ENCODE measurements around the gene CCDC3. TPM values are rescaled to one million over a fixed set of nuclear protein-coding genes. Genes with fewer than 3 reads are reported as not detected.

CCDC3 gene
- 14.1 and 15.0 TPM in 2 replicates for total RNA-seq
- long read RNA-seq, partial matches to known transcripts, result 0 of 9 reads
- long read RNA-seq, other reads (novel, unspliced or antisense), result 8 of 9 reads

DNA sequence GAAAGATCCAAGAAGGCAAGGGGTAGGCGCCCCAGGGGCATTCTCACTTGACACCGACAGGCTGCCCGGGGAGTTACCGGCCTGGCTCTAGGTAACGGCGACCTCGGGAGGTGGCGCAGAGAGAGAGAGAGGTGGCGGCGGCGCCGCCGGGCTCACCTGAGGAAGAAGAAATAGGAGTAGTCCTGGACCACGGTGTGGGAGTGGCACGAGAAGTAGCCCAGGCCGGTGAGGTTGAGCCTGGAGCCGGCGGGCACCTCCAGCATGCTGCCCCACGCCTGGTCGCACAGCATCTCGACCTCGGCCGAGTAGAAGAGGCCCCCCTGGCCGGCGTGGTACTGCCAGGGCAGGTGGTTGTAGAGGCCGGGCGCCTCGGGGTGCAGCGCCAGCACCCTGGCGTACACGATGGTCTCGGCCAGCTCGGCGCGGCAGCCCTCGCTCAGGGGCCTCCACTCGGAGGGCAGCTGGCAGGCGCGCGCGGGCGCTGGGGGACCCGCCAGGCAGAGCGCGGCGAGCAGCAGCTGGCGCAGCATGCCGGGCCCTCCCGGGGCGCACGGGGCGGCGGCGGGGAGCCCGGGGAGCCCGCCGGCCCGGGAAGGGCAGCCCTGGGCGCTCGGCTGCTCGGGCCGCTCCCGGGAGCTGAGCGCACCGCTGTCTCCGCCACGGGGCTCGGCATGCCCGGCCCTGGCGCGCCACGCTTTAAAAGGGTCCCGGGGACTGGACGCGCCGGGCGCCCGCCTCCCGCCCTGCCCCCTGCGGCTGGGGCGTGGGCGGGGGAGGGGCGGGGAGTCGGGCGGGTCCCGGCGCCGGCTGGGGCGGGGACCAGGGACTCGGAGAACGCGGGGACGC lies at the start of gene CCDC3:
CCDC3 (minus strand) TSS at position 673 of the 846 bp plus-strand sequence; CDS start at position 530, 143 bp downstream.
- H3K27ac Mint-ChIP-seq (ENCODE audit: unreplicated experiment), result no peak within 1 kb of the TSS
- no peaks in the 10 kb centered on the region for H3K9me3 Mint-ChIP-seq (ENCODE audit: unreplicated experiment)
- H3K27me3 Mint-ChIP-seq (ENCODE audit: unreplicated experiment), result peaks cover 32% of the 10 kb centered on the region
- H3K4me3 Mint-ChIP-seq (ENCODE audit: unreplicated experiment), result peak within 1 kb of the TSS; percentile 75
- H3K36me3 Mint-ChIP-seq (ENCODE audit: unreplicated experiment), result no peaks in the 10 kb centered on the region
- H3K4me1 Mint-ChIP-seq (ENCODE audit: unreplicated experiment), result peaks cover 16% of the 10 kb centered on the region
- DNase-seq (ENCODE audit: extremely low spot score, unreplicated experiment), result no peak
- TF ChIP-seq, protein P1, sequence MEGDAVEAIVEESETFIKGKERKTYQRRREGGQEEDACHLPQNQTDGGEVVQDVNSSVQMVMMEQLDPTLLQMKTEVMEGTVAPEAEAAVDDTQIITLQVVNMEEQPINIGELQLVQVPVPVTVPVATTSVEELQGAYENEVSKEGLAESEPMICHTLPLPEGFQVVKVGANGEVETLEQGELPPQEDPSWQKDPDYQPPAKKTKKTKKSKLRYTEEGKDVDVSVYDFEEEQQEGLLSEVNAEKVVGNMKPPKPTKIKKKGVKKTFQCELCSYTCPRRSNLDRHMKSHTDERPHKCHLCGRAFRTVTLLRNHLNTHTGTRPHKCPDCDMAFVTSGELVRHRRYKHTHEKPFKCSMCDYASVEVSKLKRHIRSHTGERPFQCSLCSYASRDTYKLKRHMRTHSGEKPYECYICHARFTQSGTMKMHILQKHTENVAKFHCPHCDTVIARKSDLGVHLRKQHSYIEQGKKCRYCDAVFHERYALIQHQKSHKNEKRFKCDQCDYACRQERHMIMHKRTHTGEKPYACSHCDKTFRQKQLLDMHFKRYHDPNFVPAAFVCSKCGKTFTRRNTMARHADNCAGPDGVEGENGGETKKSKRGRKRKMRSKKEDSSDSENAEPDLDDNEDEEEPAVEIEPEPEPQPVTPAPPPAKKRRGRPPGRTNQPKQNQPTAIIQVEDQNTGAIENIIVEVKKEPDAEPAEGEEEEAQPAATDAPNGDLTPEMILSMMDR (IDR thresholded peaks at IDR 0.05), result no peak

DNA sequence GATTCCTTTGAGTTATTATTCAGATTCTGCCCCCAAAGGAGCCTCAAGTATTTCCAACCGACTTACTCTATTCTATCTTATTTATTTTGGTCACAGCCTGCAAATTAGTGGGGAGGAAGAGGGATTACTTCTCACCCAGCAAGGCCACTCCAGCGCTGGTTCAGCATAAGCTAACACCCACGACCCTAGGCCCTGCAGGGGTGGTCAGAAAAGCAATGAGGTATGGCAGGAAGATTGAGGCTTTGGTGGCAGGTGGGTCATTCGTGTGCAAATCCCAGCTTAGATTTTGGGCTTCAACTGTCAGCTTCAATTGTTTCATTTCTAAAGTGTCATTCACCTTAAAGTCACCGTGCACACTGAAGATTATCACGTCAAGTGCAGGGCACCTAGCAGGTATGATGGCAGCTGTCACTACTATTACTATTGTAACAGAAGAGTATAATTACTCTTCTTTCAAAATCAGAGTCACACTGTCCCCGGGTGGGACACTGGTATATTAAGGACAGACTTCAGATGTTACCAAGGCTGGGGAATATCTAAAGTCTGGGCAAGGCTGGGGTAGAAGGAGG lies 49.7 kb upstream of the CCDC3 start:
- Mint-ChIP-seq H3K4me1 (ENCODE audit: unreplicated experiment) (peaks cover 3% of the 10 kb centered on the region), H3K4me3 (ENCODE audit: unreplicated experiment) (no peak overlapping the region), H3K27me3 (ENCODE audit: unreplicated experiment) (peaks cover 47% of the 10 kb centered on the region), H3K9me3 (ENCODE audit: unreplicated experiment) (no peaks in the 10 kb centered on the region), H3K27ac (ENCODE audit: unreplicated experiment) (no peak overlapping the region), H3K36me3 (ENCODE audit: unreplicated experiment) (no peaks in the 10 kb centered on the region)
- TF ChIP-seq, protein P1 (IDR thresholded peaks at IDR 0.05), result no peak
- peak; percentile 53 for DNase-seq (ENCODE audit: extremely low spot score, unreplicated experiment)

DNA sequence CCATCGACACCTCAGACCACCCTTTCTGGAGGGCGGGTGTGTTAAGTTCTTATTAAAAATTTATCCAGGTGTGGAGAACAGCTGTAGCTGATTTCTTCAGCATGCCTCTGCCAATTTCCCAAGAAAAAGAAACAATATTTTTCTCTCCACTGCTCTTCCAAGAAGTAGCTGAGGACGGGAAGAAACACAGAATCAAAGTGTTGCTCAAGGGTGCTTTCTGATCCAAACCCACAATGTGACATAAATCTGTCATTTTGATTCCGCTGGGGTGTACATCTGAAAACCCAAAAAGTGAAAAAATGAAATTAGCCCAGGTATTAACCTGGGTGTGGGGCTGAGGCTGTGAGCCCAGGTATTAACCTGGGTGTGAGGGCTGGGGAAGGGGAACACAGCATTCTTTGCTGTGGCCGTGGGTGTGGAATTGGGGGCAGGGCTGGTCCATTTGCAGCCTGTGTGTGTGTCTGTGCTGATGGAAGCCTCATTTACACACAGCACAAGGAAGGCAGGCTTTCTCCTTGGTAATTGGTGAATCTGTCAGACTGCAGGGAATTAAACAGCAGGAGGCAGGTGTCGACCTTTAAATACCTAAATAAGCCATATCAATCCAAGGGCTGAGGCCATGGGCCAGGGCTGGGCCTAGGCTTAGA lies 48.4 kb upstream of the CCDC3 start:
- TF ChIP-seq, protein P1 (IDR thresholded peaks at IDR 0.05), result no peak
- Mint-ChIP-seq H3K27ac (ENCODE audit: unreplicated experiment) (no peak overlapping the region), H3K4me3 (ENCODE audit: unreplicated experiment) (no peak overlapping the region), H3K27me3 (ENCODE audit: unreplicated experiment) (peaks cover 42% of the 10 kb centered on the region), H3K36me3 (ENCODE audit: unreplicated experiment) (no peaks in the 10 kb centered on the region), H3K4me1 (ENCODE audit: unreplicated experiment) (no peaks in the 10 kb centered on the region), H3K9me3 (ENCODE audit: unreplicated experiment) (no peaks in the 10 kb centered on the region)
- no peak for DNase-seq (ENCODE audit: extremely low spot score, unreplicated experiment)

DNA sequence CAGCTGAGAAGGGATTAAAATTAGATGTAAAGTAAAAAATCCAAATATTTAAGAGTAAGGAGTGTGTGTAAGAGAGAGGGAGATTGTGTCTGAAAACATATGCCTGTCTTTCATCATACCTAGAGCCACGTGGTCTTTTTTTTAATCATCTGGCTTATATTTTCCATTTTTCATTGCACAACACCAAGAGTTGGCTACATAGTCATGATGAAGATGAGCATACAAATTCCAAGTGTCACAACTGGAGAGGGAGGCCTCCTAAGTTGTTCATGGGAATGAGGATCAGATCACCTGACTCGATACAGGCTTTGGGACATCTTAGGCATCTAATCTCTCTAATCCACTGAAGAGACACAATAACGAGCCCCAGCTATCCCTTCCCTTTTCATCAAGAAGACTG lies 47.2 kb upstream of the CCDC3 start:
- DNase-seq (ENCODE audit: extremely low spot score, unreplicated experiment), result no peak
- Mint-ChIP-seq H3K4me1 (ENCODE audit: unreplicated experiment) (no peaks in the 10 kb centered on the region), H3K4me3 (ENCODE audit: unreplicated experiment) (no peak overlapping the region), H3K27me3 (ENCODE audit: unreplicated experiment) (peaks cover 44% of the 10 kb centered on the region), H3K36me3 (ENCODE audit: unreplicated experiment) (no peaks in the 10 kb centered on the region), H3K27ac (ENCODE audit: unreplicated experiment) (no peak overlapping the region), H3K9me3 (ENCODE audit: unreplicated experiment) (no peaks in the 10 kb centered on the region)
- TF ChIP-seq, protein P1 (IDR thresholded peaks at IDR 0.05), result no peak

Data from osteocyte (in vitro differentiated cells).